Measurements from ENCODE around the gene PIK3CB.
"Not testable (repeated sequence)": the region's sequence is repeated elsewhere in the genome, so short reads cannot be mapped to it uniquely, and the experiment has no call there.

Gene PIK3CB

DNA sequence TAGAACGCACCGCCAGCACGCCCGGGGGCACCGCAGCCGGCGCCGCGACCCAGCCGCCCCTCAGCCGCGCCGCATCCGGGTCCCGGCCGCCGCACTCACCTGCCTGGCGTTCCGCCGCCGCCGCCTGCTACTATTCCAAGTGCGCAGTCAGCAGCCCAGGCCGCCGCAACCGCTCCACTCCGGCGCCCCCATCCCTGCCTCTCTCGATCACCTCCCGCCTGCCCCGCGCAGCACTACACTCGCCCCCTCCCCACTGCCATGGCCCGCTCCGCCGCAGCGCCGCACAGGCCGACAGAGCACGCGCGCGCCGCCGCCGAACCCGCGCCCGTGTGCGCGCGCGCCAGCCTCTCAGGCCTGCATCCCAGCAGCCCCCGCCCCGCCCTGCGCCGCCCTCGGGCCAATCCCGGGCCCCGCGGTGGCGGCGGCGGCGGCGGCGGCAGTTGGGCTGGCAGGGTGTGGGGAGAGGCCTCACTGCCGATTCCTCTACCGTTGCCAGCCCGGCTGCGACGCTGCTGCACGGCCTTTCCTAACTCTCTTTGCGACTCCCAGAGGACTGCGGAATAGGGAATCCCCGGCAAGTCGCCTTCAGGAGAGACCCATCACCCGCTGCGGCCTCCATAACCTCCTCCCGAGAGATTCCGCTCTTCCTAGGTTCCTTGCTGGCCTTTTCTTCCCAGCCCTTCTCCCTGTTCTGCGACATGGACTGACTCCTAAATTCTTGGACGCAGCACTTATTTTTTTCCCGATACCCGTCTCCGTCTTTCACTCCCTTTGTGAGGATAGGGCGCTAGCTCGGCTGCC is at the start of gene PIK3CB:
PIK3CB (minus strand) TSS at position 333 of the 801 bp plus-strand sequence. CDS start 75,585 bp downstream, outside the sequence.
- DNase-seq = peak; percentile 91

DNA sequence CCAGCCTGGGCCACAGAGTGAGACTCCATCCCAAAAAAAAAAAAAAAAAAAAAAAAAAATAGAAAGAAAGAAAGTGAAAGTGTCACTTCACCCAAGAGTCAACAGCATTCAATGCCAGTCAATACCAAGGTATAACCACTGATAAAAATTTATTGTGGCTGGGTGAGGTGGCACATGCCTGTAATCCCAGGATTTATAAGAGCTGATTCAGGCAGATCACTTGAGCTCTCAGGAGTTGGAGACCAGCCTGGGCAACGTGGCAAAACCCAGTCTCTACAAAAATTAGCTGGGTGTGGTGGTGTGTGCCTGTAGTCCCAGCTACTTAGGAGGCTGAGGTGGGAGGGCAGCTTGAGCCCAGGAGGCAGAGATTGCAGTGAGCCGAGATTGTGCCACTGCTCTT is 46.5 kb upstream of the PIK3CB start:
- no peak for DNase-seq

DNA sequence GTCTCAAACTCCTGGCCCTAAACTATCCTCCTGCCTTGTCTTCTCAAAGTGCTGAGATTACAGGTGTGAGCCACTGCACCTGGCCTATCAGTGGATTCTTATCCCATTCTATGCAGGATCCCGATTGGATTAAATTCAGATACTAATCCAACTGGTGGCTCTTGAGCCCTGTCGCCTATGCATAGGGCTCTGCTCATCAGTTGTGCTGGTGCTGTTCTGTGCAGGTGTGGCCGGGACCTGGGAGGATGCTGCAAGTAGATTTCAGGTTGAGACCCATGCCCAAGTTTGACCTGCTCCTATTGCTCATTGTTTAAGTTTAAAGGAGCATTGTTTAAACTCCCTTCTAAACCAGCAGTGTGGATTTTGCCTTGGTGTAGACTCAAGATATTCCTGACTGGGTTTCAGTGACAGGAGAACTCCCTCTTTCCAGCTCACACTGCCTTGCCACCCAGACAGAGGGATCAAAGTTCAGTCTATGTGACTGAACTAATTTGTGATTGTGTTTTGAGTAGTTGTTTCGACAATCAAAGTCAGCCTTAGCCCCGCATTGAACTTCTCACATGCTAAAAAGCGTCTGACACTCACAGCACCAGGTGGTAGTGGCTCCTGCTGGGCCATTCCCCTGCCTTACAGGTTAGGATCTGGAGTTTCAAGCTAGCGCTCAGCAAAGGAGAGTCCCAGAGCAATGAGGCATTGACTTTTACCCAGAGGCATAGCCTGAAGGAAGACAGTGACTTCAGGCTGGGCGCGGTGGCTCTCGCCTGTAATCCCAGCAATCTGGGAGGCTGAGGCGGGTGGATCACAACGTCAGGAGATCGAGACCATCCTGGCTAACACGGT is 45.0 kb upstream of the PIK3CB start:
- no peak for DNase-seq

DNA sequence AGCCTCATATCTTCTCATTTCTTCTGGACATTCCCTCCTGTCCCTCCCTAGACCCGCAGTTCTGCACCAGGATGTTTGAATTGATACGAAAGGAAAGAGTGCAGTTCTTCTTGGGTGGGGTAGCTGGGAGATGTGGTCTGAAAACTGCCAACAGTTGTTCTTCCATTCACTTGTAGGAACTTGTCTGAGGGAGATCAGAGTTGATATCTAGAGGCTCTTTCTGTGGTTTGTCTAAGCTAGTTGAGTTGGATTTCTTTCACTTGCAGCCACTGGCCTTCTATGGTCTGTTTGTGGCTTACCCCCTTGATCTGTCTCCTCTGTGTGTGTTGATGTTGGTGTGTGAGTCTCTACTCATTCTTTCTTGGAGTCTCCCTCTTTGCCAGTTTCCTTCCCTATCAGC is 42.5 kb upstream of the PIK3CB start:
- DNase-seq = no peak

DNA sequence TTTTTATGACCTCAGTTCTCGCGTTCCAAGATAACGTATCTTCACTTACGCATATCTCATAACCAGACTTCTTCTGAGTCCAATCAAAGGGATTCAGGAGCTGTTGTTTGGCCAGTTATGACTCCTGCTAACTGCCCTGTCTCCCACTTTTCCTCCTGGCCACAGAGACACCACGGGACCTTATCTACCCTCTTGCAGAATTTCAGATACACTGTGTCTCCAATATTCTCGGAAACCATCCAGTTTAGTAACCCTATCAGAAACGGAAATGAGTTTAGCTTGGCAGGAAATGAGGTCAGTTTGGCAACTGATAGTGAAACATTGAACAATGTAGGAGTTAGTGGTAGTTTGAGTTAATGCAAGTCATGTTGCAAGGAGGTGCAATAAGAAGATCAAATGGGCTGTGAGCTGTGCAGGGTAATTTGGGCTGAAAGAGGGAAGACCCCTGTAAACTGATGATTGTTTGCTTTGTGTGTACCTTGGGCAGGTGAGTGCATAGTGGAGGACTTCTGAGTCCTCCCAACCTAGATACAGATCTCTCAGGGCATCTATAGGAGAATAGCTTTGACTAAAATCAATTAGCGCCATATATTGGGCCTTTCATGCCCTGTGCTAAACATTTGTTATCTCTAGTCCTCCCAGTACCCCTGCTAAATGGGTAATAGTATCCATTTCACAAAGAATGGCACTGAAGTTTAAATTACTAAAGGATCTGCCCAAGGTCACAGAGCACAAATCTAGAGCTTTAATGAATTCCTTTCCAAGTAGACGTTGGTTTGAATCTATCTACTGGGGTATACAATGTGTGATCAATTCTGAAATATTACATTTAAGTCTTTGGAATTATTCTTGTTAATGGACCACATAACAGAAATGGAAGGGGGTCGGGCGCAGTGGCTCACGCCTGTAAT is 41.3 kb upstream of the PIK3CB start:
- DNase-seq = no peak

DNA sequence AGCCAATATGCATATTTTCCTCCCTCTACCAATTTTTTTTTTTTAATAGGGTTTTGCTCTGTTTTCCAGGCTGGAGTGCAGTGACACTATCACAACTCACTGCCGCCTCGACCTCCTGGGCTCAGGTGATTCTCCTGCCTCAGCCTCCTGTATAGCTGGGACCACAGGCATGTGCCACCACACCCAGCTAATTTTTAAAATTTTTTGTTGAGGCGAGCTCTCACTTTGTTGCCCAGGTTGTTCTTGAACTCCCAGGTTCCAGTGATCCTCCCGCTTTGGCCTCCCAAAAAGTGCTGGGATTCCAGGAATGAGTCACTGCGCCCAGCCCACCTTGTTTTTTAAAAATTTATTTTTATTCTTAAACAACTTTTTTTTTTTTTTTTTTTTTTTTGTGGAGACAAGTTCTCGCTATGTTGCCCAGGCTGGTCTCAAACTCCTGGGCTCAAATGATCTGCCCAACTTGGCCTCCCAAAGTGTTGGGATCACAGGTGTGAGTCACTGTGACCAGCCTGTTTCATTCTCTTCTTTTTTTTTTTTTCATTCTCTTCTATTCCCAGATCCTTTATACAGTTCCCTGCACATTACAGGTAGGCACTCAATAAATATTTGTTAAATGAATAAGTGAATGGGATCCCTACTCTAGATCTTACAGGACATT is 40.5 kb upstream of the PIK3CB start:
- DNase-seq = no peak

DNA sequence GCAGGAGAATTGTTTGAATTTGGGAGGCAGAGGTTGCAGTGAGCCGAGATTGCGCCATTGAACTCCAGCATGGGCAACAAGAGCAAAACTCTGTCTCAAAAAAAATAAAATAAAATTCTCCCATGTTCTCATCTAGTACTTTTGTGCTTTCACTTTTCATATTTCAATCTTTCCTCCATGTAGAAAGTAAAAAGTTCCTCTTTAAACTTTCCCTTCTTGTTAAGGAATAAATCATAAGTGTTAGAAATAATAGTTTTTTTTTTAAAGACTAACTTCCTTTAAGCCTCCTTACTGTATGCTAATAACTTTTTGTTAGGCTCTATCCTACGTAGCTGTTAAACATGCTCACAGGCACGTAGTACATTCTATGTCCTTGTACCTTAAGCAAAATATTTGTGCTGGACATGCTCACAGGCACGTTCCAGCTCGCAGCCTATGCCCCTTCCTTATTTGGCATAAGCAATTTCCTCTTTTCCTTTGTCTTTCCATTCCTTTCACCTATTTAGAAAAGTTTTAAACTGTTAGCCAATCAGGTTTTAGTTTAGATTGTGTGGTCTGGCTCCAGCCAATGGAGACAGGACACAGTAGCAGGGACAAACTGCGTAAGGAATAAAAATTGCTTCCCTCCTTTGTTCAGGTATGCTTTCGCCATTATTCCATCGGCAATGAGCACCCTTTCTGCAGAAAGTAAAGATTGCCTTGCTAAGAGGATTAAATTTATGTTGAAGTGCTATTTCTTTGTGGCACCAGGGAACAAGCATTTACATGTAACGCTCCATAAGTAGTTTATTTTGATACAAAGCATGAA is 38.9 kb upstream of the PIK3CB start:
- no peak for DNase-seq

DNA sequence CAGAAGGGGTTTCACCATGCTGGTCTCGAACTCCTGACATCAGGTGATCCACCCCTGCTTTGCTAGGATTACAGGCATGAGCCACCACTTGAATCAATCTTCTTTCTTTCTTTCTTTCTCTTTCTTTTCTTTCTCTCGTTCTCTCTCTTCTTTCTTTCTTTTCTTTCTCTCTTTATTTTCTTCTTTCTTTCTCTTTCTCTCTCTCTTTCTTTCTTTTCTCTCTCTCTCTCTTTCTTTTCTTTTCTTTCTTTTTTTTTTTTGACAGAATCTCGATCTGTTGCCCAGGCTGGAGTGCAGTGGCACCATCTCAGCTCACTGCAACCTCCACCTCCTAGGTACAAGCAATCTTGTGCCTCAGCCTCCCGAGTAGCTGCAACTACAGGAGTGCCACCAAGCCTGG is 37.9 kb upstream of the PIK3CB start:
- DNase-seq = no peak

DNA sequence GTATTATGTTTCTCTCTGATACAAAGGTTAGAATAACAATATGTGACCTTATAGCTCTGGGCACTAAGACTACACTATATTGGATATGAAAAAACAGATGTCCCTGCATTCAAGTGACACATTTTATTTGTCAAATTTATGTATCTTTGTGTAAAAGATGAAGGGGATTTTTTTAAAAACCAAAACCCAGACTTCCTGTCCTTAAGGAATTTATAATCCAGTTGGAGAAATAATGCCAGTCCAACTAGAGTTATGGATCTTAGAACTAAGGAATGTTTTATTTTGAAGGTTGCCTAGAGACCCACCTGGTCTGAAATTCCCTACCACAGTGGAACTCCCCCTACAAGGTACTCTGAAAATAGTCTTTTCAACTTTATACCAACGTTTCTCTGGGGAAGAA is 33.3 kb upstream of the PIK3CB start:
- no peak for DNase-seq

DNA sequence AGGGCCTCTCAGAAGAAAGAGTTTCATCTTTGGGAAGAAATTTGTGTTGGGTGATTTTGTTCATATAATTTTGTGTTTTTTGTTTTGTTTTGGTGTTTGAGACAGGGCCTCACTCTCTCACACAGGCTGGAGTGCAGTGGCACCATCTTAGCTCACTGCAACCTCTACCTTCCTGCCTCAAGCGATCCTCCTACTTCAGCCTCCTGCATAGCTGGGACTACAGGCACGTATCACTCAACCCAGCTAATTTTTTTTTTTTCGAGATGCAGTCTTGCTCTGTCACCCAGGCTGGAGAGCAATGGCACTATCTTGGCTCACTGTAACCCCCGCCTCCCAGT is 29.0 kb upstream of the PIK3CB start:
- DNase-seq = no peak

DNA sequence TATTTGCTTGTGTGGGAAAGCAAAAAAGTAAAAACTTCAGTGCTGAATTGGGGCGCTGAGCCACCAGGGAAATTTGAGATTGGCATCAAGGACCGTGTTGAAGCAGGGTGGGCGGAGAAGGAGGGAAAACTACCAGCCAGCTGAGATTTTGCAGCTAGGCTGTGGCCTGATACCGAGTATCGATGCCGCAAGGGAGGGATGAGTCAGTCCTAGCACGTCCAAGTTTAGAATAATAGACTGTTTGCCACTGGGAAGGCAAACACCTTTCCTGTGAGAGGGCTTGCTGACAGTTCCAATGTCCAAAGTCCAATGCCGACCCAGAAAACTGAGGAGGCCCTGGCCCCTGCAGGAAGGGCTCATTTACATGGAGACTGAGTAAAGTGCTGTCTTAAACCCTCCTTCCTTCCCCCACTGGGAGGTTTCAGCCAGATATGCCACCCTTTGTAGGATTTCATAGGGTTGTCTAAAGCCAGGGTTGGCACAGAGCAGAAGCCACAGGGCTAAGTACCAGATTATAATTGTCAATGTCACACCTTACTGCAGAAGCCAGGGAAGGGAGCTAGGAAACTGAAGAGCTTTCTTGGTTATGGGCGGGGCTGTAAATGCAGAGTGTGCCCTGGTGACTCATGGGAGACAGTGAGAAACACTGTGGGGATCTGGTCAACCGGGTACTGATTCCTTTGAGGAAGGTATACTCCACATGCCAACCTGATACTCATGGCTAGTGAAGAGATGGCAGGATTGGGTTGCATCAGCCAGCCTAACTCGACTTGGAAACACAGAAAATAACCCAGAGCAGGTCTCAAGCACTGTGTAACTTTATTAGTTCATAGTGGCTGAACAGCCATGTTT is 28.4 kb upstream of the PIK3CB start:
- peak; percentile 29 for DNase-seq

DNA sequence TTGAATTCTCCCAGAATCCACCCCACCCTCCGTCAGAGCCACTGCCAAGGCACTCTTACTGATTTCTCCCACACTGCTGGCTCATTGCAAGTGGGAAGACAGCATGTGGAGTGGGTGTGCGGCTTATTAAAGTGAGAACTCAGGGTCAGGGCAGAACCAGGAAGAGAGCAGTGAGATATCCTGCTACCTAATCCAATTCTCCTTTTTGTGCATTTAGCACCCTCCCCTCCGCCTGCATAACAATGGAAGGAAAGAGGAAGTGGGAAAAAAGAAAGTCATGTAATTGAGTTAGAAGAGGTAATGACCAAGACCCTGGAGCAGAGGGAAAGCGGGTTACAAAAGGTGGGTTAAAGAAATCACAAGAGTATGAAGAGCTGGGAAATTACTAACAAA is 27.8 kb upstream of the PIK3CB start:
- no peak for DNase-seq

DNA sequence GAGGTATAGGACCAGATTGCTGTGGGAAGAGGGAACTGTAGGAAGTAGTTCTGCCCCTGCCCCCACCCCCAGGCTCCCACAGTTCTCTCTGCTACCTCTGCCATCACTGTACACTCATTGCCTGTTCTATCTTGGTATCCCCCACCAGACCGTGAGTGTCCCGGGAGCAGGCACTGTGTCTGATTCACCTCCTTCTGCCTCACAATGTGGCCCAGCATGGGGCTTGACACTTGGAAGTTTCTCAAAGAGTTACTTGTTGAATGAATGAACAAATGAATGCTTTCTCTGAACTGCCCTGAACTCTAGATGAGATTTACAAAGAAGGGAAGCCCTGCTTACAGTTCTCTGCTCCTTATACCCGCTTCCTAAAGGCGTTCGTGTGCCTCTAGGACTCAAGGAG is 27.1 kb upstream of the PIK3CB start:
- DNase-seq = no peak

DNA sequence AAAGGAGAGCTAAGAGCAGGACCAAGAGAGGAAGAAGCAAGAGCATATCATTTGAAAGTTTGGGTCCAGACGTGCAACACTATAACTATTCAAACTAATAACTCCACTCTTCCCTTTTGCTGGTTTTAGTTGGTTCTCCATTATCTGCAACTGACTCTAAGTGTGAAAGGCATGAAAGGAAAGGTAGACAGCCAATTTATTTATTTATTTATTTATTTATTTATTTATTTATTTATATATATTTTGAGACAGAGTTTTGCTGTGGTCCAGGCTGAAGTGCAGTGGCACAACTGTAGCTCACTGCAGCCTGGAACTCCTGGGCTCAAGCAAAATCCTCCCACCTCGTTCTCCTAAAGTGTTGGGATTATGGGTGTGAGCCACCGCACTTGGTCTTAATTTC is 22.1 kb upstream of the PIK3CB start:
- DNase-seq = no peak

DNA sequence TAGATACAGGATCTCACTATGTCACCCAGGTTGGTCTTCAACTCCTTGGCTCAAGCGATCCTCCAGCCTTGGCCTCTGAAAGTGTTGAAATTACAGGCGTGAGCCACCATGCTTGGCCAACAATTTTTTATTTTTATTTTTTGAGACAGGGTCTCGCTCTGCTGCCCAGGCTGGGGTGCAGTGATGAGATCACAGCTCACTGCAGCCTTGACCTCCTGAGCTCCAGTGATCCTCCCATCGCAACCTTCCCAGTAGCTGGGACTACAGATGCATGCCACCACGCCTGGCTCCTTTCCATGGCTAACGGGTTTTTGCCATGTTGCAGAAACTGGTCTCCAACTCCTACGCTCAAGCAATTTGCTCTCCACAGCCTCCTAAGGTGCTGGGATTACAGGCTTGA is 20.2 kb upstream of the PIK3CB start:
- DNase-seq = no peak

DNA sequence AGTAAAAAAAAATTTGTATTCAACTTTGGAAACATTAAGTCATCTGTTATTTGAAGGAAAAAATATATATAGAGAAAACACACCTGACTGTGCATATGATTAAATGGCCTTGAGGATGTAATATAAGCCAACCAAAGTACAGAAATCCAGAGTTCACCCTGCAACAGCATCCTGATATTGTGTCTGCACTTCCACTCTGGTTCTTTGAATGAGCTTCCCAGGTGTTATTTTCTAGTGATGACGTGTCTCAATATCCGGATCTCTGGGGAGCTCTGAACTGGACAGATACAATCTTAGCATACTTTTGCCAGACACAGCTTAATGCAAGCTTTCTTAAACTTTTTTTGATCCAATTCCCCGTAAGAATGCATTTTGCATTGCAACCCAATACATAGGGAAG is 19.5 kb upstream of the PIK3CB start:
- no peak for DNase-seq

DNA sequence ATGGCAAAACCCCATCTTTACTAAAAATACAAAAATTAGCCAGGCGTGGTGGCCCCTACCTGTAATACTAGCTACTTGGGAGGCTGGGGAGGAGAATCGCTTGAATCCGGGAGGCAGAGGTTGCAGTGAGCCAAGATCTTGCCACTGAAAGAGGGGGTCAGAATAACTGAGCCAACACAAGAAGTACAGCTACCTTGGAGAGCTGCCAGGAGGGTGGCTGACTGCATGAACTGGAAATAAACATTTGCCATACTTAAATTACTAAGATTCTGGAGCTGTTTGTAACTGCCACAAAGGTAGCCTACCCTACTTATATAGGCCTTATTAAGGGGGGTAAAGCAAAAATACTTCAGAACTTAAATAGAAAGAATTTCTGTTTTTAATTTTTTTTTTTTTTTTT is 15.4 kb upstream of the PIK3CB start:
- DNase-seq = no peak

DNA sequence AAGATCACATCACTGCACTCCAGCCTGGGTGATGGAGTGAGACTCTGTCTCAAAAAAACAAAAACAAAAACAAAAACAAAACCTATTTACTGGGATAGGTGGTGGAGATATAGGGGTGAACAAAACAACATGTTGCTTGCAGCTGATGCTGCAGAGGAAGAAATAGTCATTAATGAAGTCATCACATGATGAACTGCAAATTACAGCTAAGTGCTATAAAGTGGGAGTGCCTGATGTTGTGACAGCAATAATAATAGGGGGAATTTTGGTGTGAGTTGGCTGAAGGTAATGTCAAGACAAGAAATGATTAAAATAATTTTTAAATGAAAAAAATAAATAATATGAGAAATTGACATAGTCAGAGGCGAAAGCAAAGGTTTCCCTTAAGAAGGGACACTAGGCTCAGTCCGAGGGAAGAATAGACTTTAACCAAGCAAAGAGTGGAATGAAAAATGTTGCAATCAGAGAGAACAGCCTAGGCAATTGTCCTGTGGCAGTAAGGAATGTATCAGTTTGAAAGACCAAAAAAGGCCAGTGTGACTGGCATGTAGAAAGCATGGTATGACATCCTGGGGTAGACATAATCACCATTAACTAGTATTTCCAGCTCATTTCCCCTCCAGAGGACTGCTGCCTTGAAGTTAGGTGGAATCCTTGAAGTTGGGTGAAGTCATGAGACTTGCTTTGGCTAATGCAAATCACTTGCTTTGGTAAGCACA is 14.7 kb upstream of the PIK3CB start:
- no peak for DNase-seq

DNA sequence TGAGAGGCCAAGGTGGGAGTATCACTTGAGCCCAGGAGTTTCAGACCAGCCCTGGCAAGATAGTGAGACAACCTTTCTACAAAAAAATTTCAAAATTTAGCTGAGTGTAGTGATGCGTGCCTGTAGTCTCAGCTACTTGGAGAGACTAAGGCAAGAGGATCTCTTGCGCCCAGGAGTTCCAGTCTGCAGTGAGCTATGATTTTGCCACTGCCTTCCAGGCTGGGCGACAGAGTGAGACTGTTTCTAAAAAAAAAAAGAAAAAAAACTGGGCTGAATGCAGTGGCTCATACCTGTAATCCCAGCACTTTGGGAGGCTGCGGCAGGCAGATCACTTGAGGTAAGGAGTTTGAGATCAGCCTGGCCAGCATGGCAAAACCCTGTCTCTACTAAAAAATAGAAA is 14.0 kb upstream of the PIK3CB start:
- DNase-seq = no peak

DNA sequence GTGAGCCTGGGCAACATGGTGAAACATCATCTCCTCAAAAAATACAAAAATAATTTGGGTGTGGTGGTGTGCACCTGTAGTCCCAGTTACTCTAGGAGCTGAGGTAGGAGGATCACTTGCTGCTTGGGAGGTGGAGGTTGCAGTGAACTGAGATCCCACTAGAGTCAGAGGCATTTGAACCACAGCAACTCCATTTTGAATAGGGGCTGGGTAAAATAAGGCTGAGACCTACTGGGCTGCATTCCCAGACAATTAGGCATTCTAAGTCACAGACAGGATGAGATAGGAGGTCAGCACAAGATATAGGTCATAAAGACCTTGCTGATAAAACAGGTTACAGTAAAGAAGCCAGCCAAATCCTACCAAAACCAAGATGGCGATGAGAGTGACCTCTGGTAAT is 12.1 kb upstream of the PIK3CB start:
- not testable (repeated sequence) for DNase-seq

Data from left hindlimb (tissue), 1 donor.